Measurements from ENCODE around the gene SIRPD.
"Not testable (repeated sequence)": the region's sequence is repeated elsewhere in the genome, so short reads cannot be mapped to it uniquely, and the experiment has no call there.

DNA sequence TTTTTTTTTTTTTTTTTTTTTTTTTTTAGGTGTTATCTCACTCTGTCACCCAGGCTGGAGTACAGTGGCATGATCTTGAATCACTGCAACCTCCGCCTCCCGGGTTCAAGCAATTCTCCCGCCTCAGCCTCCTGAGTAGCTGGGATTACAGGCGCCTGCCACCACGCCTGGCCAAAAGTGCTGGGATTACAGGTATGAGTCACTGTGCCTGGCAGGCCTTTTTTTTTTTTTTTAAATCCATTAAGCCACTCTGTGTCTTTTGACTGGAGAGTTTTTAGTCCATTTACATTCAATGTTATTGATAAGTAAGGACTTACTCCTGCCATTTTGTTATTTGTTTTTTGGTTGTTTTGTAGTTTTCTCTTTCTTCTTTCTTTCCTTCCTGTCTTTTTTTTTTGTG is 60.1 kb downstream of the SIRPD start:
- TF ChIP-seq POLR2A (IDR thresholded peaks at IDR 0.05; ENCODE audit: extremely low read depth, insufficient read length) = not testable (repeated sequence)
- TF ChIP-seq, protein P1, sequence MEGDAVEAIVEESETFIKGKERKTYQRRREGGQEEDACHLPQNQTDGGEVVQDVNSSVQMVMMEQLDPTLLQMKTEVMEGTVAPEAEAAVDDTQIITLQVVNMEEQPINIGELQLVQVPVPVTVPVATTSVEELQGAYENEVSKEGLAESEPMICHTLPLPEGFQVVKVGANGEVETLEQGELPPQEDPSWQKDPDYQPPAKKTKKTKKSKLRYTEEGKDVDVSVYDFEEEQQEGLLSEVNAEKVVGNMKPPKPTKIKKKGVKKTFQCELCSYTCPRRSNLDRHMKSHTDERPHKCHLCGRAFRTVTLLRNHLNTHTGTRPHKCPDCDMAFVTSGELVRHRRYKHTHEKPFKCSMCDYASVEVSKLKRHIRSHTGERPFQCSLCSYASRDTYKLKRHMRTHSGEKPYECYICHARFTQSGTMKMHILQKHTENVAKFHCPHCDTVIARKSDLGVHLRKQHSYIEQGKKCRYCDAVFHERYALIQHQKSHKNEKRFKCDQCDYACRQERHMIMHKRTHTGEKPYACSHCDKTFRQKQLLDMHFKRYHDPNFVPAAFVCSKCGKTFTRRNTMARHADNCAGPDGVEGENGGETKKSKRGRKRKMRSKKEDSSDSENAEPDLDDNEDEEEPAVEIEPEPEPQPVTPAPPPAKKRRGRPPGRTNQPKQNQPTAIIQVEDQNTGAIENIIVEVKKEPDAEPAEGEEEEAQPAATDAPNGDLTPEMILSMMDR (IDR thresholded peaks at IDR 0.05; ENCODE audit: low read depth, low read length) = not testable (repeated sequence)
- TF ChIP-seq, protein P2, sequence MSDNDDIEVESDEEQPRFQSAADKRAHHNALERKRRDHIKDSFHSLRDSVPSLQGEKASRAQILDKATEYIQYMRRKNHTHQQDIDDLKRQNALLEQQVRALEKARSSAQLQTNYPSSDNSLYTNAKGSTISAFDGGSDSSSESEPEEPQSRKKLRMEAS (IDR thresholded peaks at IDR 0.05; ENCODE audit: low read depth, low read length) = not testable (repeated sequence)

Measured in NB4 (cell line).